ENCODE data around the gene COX10.

GRCh38 chr17:14033166-14033565 lies 36.1 kb upstream of the COX10 start:
- TF ChIP-seq EZH2 (IDR thresholded peaks at IDR 0.05; ENCODE audit: insufficient read depth, poor library complexity, severe bottlenecking) (no peak), EZH2phosphoT487 (IDR thresholded peaks at IDR 0.05; ENCODE audit: insufficient read depth, low read depth) (no peak)

Data from GM23248 (cell line).